H1 (cell line): ENCODE measurements around the gene CSNK1G2. TPM values are rescaled to one million over a fixed set of nuclear protein-coding genes. Genes with fewer than 3 reads are reported as not detected.

Experiments used
- BACH1 ChIP-seq: IDR thresholded peaks from 2 replicates; pipeline ENCODE4 v1.6.1; 2012; ENCODE audit warnings: low read length, improper control_type of control experiment
- BCL11A ChIP-seq, 2 experiments: IDR thresholded peaks; one replicate each; pipeline ENCODE4 v1.6.1; 2011; ENCODE audit warnings: low read depth in 2 of 2, low read length in 2 of 2, mild to moderate bottlenecking in 2 of 2
- SIN3A ChIP-seq, 2 experiments: IDR thresholded peaks in 1 of 2; conservative IDR thresholded peaks in 1 of 2; 2 replicates each; pipeline ENCODE4 v1.6.1; 2011 to 2012; ENCODE audit warnings: low read length in 2 of 2, improper control_type of control experiment in 1 of 2, low read depth in 1 of 2, mild to moderate bottlenecking in 1 of 2
- polyA plus RNA-seq, 7 experiments: library from polyadenylated mRNA; depleted of rRNA in 3 of 7; stranded (reverse) in 5 of 7; unstranded in 2 of 7; fragments of >200 nt in 5 of 7; fragments of 200-250 nt in 2 of 7; gene quantifications; 1 replicate in 5 of 7; 2 replicates in 1 of 7; 4 replicates in 1 of 7; pipeline versions ENCODE4 v1.2.1 to v1.2.3, GENCODE V29; 2011 to 2013; ENCODE audit warnings: missing spikeins in 2 of 7, mixed read lengths in 2 of 7
- total RNA-seq: library from RNA; stranded (reverse); fragmentation: NEBNext Ultra II Directional; extraction: Animal tissue kit (Norgen Biotek cat#: 25700); gene quantifications from 2 replicates; pipeline ENCODE4 v1.2.1, GENCODE V29; 2021
- TF ChIP-seq, protein P1 (sequence below): IDR thresholded peaks from 2 replicates; pipeline ENCODE4 v1.6.1; 2012; ENCODE audit warnings: low read length, inconsistent platforms

Gene CSNK1G2
- total and polyA plus RNA-seq, 2 of the 8 experiments (the other 6 are each of a cell fraction or from before 2014, with no cell fraction given), result 99.5 to 130 TPM

- TF ChIP-seq, protein P1, sequence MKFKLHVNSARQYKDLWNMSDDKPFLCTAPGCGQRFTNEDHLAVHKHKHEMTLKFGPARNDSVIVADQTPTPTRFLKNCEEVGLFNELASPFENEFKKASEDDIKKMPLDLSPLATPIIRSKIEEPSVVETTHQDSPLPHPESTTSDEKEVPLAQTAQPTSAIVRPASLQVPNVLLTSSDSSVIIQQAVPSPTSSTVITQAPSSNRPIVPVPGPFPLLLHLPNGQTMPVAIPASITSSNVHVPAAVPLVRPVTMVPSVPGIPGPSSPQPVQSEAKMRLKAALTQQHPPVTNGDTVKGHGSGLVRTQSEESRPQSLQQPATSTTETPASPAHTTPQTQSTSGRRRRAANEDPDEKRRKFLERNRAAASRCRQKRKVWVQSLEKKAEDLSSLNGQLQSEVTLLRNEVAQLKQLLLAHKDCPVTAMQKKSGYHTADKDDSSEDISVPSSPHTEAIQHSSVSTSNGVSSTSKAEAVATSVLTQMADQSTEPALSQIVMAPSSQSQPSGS, result no peak
- TF ChIP-seq SIN3A (conservative IDR thresholded peaks at IDR 0.05 in 1 of 2, IDR thresholded peaks at IDR 0.05 in 1 of 2; ENCODE audit: low read depth in 1 of 2, low read length in 2 of 2), result no peak
- no peak for TF ChIP-seq BACH1
- no peak for TF ChIP-seq BCL11A (IDR thresholded peaks at IDR 0.05; ENCODE audit: low read depth in 2 of 2, low read length in 2 of 2)
Measured at GRCh38 chr19:1938071-1938470, 2.9 kb upstream of the CSNK1G2 start (continued).
